GM21390 (cell line): ENCODE measurements around the gene UPP1.
A peak's percentile ranks its signal among the peaks of the same experiment; 100 is the strongest.

Source experiments
- ATAC-seq: cut with Tn5 transposase; IDR thresholded peaks from one replicate; pipeline ENCODE4 v1.9.1; 2021; ENCODE audit not compliant: unreplicated experiment

Gene UPP1

GRCh38 chr7:48084727-48085432 is 4.2 kb upstream of the UPP1 start:
- peak; percentile 62 for ATAC-seq

- no peak for ATAC-seq
These were observed 3.7 kb upstream of the UPP1 start for GRCh38 chr7:48085433-48085791.

- ATAC-seq: no peak
These were observed 3.1 kb upstream of the UPP1 start for GRCh38 chr7:48085942-48086341.

- ATAC-seq: peak; percentile 15
These were observed 1.7 kb upstream of the UPP1 start for GRCh38 chr7:48087349-48087748.

GRCh38 chr7:48088559-48089045 is 463 bp upstream of the UPP1 start:
- peak; percentile 50 for ATAC-seq

GRCh38 chr7:48090095-48090805 is 1.2 kb downstream of the UPP1 start:
- ATAC-seq: no peak

- no peak for ATAC-seq
These were observed 2.7 kb downstream of the UPP1 start for GRCh38 chr7:48091506-48092433.

GRCh38 chr7:48094861-48095293 is 5.8 kb downstream of the UPP1 start:
- no peak for ATAC-seq

- ATAC-seq: no peak
These were observed 7.2 kb downstream of the UPP1 start for GRCh38 chr7:48096273-48096672.

- no peak for ATAC-seq
These were observed 8.6 kb downstream of the UPP1 start for GRCh38 chr7:48097521-48098231.

- no peak for ATAC-seq
These were observed 9.8 kb downstream of the UPP1 start for GRCh38 chr7:48098846-48099245.

GRCh38 chr7:48099781-48100180 is 10.7 kb downstream of the UPP1 start:
- no peak for ATAC-seq

GRCh38 chr7:48101352-48101751 is 12.3 kb downstream of the UPP1 start:
- no peak for ATAC-seq

- no peak for ATAC-seq
These were observed 12.9 kb downstream of the UPP1 start for GRCh38 chr7:48101968-48102367.

GRCh38 chr7:48102530-48102929 is 13.5 kb downstream of the UPP1 start:
- no peak for ATAC-seq

- no peak for ATAC-seq
These were observed 16.0 kb downstream of the UPP1 start for GRCh38 chr7:48105045-48105444.

- ATAC-seq: no peak
These were observed 18.0 kb downstream of the UPP1 start for GRCh38 chr7:48106906-48107659.

- no peak for ATAC-seq
These were observed 18.9 kb downstream of the UPP1 start for GRCh38 chr7:48107926-48108472.

- ATAC-seq: no peak
These were observed 20.1 kb downstream of the UPP1 start for GRCh38 chr7:48108959-48109847.
